H9 (cell line): ENCODE data around the gene LMX1A. TPM values are rescaled to one million over a fixed set of nuclear protein-coding genes. Genes with fewer than 3 reads are reported as not detected.
A peak's percentile ranks its signal among the peaks of the same experiment; 100 is the strongest.

ENCODE experiments used
- DNase-seq: peaks from one replicate; pipeline ENCODE4 v3.0.0-alpha.2; 2017
- H2AFZ ChIP-seq: one replicate; pipeline ENCODE4 v1.6.1; 2013; ENCODE audit warnings: mild to moderate bottlenecking, low read length, control low read depth, moderate library complexity
- H2AK5ac ChIP-seq: 2 replicates; pipeline ENCODE4 v1.6.1; 2013; ENCODE audit warnings: low read length, control low read depth, mixed read lengths; ENCODE audit not compliant: insufficient read length
- H2BK120ac ChIP-seq: one replicate; pipeline ENCODE4 v1.6.1; 2013; ENCODE audit warnings: low read depth, mild to moderate bottlenecking, low read length, control low read depth, inconsistent platforms; ENCODE audit not compliant: poor library complexity, severe bottlenecking
- H2BK12ac ChIP-seq: 2 replicates; pipeline ENCODE4 v1.6.1; 2013; ENCODE audit warnings: low read length, control low read depth, mixed read lengths, low read depth; ENCODE audit not compliant: insufficient read length
- H2BK15ac ChIP-seq: 2 replicates; pipeline ENCODE4 v1.6.1; 2013; ENCODE audit warnings: low read depth, low read length, control low read depth
- H2BK20ac ChIP-seq: one replicate; pipeline ENCODE4 v1.6.1; 2013; ENCODE audit warnings: low read depth, mild to moderate bottlenecking, low read length, control low read depth, inconsistent platforms; ENCODE audit not compliant: poor library complexity, severe bottlenecking
- H2BK5ac ChIP-seq: 2 replicates; pipeline ENCODE4 v1.6.1; 2013; ENCODE audit warnings: low read length, control low read depth, mixed read lengths; ENCODE audit not compliant: insufficient read length
- H3K14ac ChIP-seq: 2 replicates; pipeline ENCODE4 v1.6.1; 2013; ENCODE audit warnings: low read length, control low read depth; ENCODE audit not compliant: insufficient read depth
- H3K18ac ChIP-seq: 2 replicates; pipeline ENCODE4 v1.6.1; 2013; ENCODE audit warnings: low read depth, mild to moderate bottlenecking, mixed read lengths, low read length, control low read depth; ENCODE audit not compliant: insufficient read length
- H3K23ac ChIP-seq: 2 replicates; pipeline ENCODE4 v1.6.1; 2013; ENCODE audit warnings: low read length, control low read depth, mixed read lengths, low read depth; ENCODE audit not compliant: insufficient read length
- H3K23me2 ChIP-seq: 2 replicates; pipeline ENCODE4 v1.6.1; 2013; ENCODE audit warnings: low read depth, mild to moderate bottlenecking, mixed read lengths, low read length, control low read depth; ENCODE audit not compliant: insufficient read length, poor library complexity, severe bottlenecking
- H3K27ac ChIP-seq: 2 replicates; pipeline ENCODE4 v1.5.1; 2013; ENCODE audit warnings: low read length, control low read depth, mixed read lengths, low read depth; ENCODE audit not compliant: insufficient read length
- H3K27me3 ChIP-seq: 2 replicates; pipeline ENCODE4 v1.6.1; 2013; ENCODE audit warnings: low read length, control low read depth, inconsistent platforms; ENCODE audit not compliant: insufficient read depth
- H3K4ac ChIP-seq: 2 replicates; pipeline ENCODE4 v1.6.1; 2013; ENCODE audit warnings: low read depth, mild to moderate bottlenecking, control low read depth, inconsistent platforms, low read length, moderate library complexity
- H3K4me1 ChIP-seq: 2 replicates; pipeline ENCODE4 v1.6.1; 2013; ENCODE audit warnings: low read length, control low read depth, inconsistent platforms; ENCODE audit not compliant: insufficient read depth
- H3K4me2 ChIP-seq: 2 replicates; pipeline ENCODE4 v1.6.1; 2013; ENCODE audit warnings: low read length, control low read depth, mixed read lengths; ENCODE audit not compliant: insufficient read length, insufficient read depth
- H3K56ac ChIP-seq: 2 replicates; pipeline ENCODE4 v1.6.1; 2013; ENCODE audit warnings: low read depth, mild to moderate bottlenecking, mixed read lengths, low read length, control low read depth; ENCODE audit not compliant: insufficient read length
- H3K79me1 ChIP-seq: 2 replicates; pipeline ENCODE4 v1.6.1; 2013; ENCODE audit warnings: low read depth, mild to moderate bottlenecking, moderate library complexity, low read length, control low read depth, inconsistent platforms; ENCODE audit not compliant: insufficient read depth, poor library complexity, severe bottlenecking
- H3K79me2 ChIP-seq: 2 replicates; pipeline ENCODE4 v1.6.1; 2013; ENCODE audit warnings: low read length, control low read depth, inconsistent platforms; ENCODE audit not compliant: insufficient read depth
- H3K9ac ChIP-seq: 2 replicates; pipeline ENCODE4 v1.6.1; 2013; ENCODE audit warnings: low read length, control low read depth, mixed read lengths; ENCODE audit not compliant: insufficient read length; ENCODE audit errors: extremely low read depth
- H3K9me3 ChIP-seq: one replicate; pipeline ENCODE4 v1.6.1; 2013; ENCODE audit warnings: low read depth, low read length, inconsistent platforms; ENCODE audit not compliant: control insufficient read depth
- H3T11ph ChIP-seq: one replicate; pipeline ENCODE4 v1.6.1; 2013; ENCODE audit warnings: mild to moderate bottlenecking, low read length, control low read depth, inconsistent platforms
- H4K20me1 ChIP-seq: one replicate; pipeline ENCODE4 v1.6.1; 2013; ENCODE audit not compliant: control insufficient read depth, insufficient read length, insufficient read depth
- H4K5ac ChIP-seq: 2 replicates; pipeline ENCODE4 v1.6.1; 2013; ENCODE audit warnings: low read depth, mild to moderate bottlenecking, mixed read lengths, low read length, control low read depth; ENCODE audit not compliant: insufficient read length
- H4K8ac ChIP-seq: replicated peaks from 2 replicates; pipeline ENCODE4 v1.6.1; 2013; ENCODE audit warnings: low read length, control low read depth, mixed read lengths, low read depth; ENCODE audit not compliant: insufficient read length
- H4K91ac ChIP-seq: 2 replicates; pipeline ENCODE4 v1.6.1; 2013; ENCODE audit warnings: low read depth, mild to moderate bottlenecking, moderate library complexity, mixed read lengths, low read length, control low read depth; ENCODE audit not compliant: insufficient read length
- H3K27ac Mint-ChIP-seq, 3 experiments: 2 replicates in 2 of 3; 3 replicates in 1 of 3; pipeline ENCODE4 v1.8.0; 2020 to 2021; ENCODE audit warnings: mixed read lengths in 3 of 3, mild to moderate bottlenecking in 1 of 3, moderate library complexity in 1 of 3
- H3K27me3 Mint-ChIP-seq: 2 replicates; pipeline ENCODE4 v1.8.0; 2021; ENCODE audit warnings: low read depth, mild to moderate bottlenecking, moderate library complexity, mixed read lengths
- H3K36me3 Mint-ChIP-seq, 3 experiments: 2 replicates in 2 of 3; 3 replicates in 1 of 3; pipeline ENCODE4 v1.8.0; 2020 to 2021; ENCODE audit warnings: low read depth in 3 of 3, mixed read lengths in 3 of 3; ENCODE audit not compliant: insufficient read depth in 1 of 3
- H3K4me1 Mint-ChIP-seq, 2 experiments: 2 replicates each; pipeline ENCODE4 v1.8.0; 2020; ENCODE audit warnings: mixed read lengths in 2 of 2
- H3K4me3 Mint-ChIP-seq, 2 experiments: 2 replicates in 1 of 2; 3 replicates in 1 of 2; pipeline ENCODE4 v1.8.0; 2020 to 2021; ENCODE audit warnings: mild to moderate bottlenecking in 2 of 2, mixed read lengths in 2 of 2, moderate library complexity in 1 of 2
- H3K9me3 Mint-ChIP-seq, 2 experiments: 2 replicates in 1 of 2; 3 replicates in 1 of 2; pipeline ENCODE4 v1.8.0; 2020; ENCODE audit warnings: mild to moderate bottlenecking in 2 of 2, mixed read lengths in 2 of 2, moderate library complexity in 1 of 2
- CTCF ChIP-seq: fragments of 200-600 bp; sonication (generic); conservative IDR thresholded peaks from 3 replicates; pipeline ENCODE4 v1.8.0; 2021; ENCODE audit warnings: antibody characterized with exemption, mild to moderate bottlenecking
- WGBS: extraction: QIAGEN DNeasy Blood & Tissue Kit; methylation state at CpG from one replicate; pipeline ENCODE4 v1.1.7; 2013; ENCODE audit warnings: missing lambda C conversion rate, low lambda C conversion rate, mixed read lengths; ENCODE audit not compliant: insufficient read length; ENCODE audit errors: extremely low coverage; 5-methylcytosine and 5-hydroxymethylcytosine counted together
- total RNA-seq: library from RNA; stranded (reverse); gene quantifications from 2 replicates; pipeline ENCODE4 v1.2.1, GENCODE V29; 2021

Gene LMX1A
- total RNA-seq, 1 experiment from 2014 or later: not detected

GRCh38 chr1:165356876-165357275 is 361 bp upstream of the LMX1A start:
- DNase-seq: peak; percentile 52
- no peak overlapping the region for H3K4ac ChIP-seq
- H4K8ac ChIP-seq: no peak overlapping the region
- H3K27me3 Mint-ChIP-seq: peaks cover 99% of the 10 kb centered on the region
- no peak overlapping the region for H3K23ac ChIP-seq
- H3K56ac ChIP-seq: no peak overlapping the region
- no peak overlapping the region for H2BK20ac ChIP-seq
- peaks cover 34% of the 10 kb centered on the region for H3K23me2 ChIP-seq
- no peak overlapping the region; the same call in 1 of the 2 replicates for H3K14ac ChIP-seq
- no peak overlapping the region for H4K91ac ChIP-seq
- H3K27me3 ChIP-seq: peaks cover 76% of the 10 kb centered on the region
- H3K9me3 ChIP-seq: no peaks in the 10 kb centered on the region
- H3K79me1 ChIP-seq: no peaks in the 10 kb centered on the region
- no peak overlapping the region for H2BK12ac ChIP-seq
- no peak; the same call in 2 of the 3 replicates for TF ChIP-seq CTCF
- peak overlapping the region; percentile 64 for H3K4me2 ChIP-seq
- no peak overlapping the region for H3T11ph ChIP-seq
- H3K18ac ChIP-seq: no peak overlapping the region
- peaks cover 34 to 36% of the 10 kb centered on the region in 2 experiments for H3K4me1 Mint-ChIP-seq
- no peak overlapping the region for H4K5ac ChIP-seq
- H2AK5ac ChIP-seq: no peak overlapping the region
- H3K27ac Mint-ChIP-seq: no peak overlapping the region
- H2AFZ ChIP-seq: no peak overlapping the region
- no peak overlapping the region for H3K9ac ChIP-seq
- peak overlapping the region; percentile 53 to 73 for H3K4me3 Mint-ChIP-seq
- no peak overlapping the region for H2BK15ac ChIP-seq
- WGBS: no CpG with 5 or more reads among the region's 25 CpGs
- H3K9me3 Mint-ChIP-seq: peaks cover 2 to 3% of the 10 kb centered on the region in 2 experiments; a peak in 2 of 5 replicates
- no peak overlapping the region for H3K27ac ChIP-seq
- H3K36me3 Mint-ChIP-seq: no peaks in the 10 kb centered on the region; a peak in 2 of 7 replicates
- no peaks in the 10 kb centered on the region for H4K20me1 ChIP-seq
- H3K79me2 ChIP-seq: no peaks in the 10 kb centered on the region
- no peaks in the 10 kb centered on the region for H3K4me1 ChIP-seq
- H2BK120ac ChIP-seq: no peak overlapping the region
- no peak overlapping the region for H2BK5ac ChIP-seq
